ENCODE data around the gene KDELR1. TPM values are rescaled to one million over a fixed set of nuclear protein-coding genes. Genes with fewer than 3 reads are reported as not detected.

KDELR1 gene
- total and polyA plus RNA-seq, 9 donors: 57.5 to 162 (median 128) TPM

DNA sequence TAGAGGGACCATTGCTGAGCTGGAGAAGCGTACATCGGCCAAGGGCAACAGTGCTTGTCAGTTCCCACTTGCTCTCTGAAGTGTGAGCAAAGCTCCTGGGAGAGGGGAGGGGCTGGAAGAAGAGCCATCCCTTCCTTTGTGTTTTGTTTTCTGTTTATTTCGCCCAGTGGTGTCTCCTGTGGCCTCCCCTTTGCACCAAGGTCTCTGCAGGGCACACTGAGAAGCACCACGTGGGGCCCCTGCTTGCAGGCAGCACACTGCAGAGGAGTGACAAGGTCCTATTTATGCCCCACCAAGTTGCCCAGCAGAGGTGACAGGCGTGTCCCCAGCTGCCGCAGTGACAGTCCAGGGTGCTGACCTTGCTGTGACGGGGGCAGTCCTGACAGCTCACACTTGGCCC, 26.1 kb upstream of the KDELR1 start:
- H3K4me3 ChIP-seq (ENCODE audit: low read length): no peak overlapping the region
- 56% methylated on average over 4 of the region's 7 CpGs for WGBS (ENCODE audit: insufficient coverage)
- no peak for DNase-seq
- no peaks in the 10 kb centered on the region for H3K36me3 ChIP-seq (ENCODE audit: control insufficient read depth, insufficient read depth, low read length)
- no peak overlapping the region for H3K27ac ChIP-seq (ENCODE audit: low read length)
- H3K9me3 ChIP-seq (replicated peaks; ENCODE audit: control insufficient read depth, low read depth, low read length): no peaks in the 10 kb centered on the region
- H3K4me1 ChIP-seq (ENCODE audit: control insufficient read depth, insufficient read depth, low read length): no peaks in the 10 kb centered on the region
- H3K27me3 ChIP-seq (ENCODE audit: control insufficient read depth, insufficient read depth, low read length): peaks cover 38% of the 10 kb centered on the region

GRCh38 chr19:48415806-48416221, 24.5 kb upstream of the KDELR1 start:
- Histone ChIP-seq H3K4me1 (ENCODE audit: control insufficient read depth, insufficient read depth, low read length) (no peaks in the 10 kb centered on the region), H3K36me3 (ENCODE audit: control insufficient read depth, insufficient read depth, low read length) (no peaks in the 10 kb centered on the region), H3K27ac (ENCODE audit: low read length) (no peak overlapping the region), H3K4me3 (ENCODE audit: low read length) (no peak overlapping the region), H3K27me3 (ENCODE audit: control insufficient read depth, insufficient read depth, low read length) (peaks cover 38% of the 10 kb centered on the region), H3K9me3 (replicated peaks; ENCODE audit: control insufficient read depth, low read depth, low read length) (no peaks in the 10 kb centered on the region)
- no peak for DNase-seq
- 32% methylated on average over 30 of the region's 30 CpGs for WGBS (ENCODE audit: insufficient coverage)

DNA sequence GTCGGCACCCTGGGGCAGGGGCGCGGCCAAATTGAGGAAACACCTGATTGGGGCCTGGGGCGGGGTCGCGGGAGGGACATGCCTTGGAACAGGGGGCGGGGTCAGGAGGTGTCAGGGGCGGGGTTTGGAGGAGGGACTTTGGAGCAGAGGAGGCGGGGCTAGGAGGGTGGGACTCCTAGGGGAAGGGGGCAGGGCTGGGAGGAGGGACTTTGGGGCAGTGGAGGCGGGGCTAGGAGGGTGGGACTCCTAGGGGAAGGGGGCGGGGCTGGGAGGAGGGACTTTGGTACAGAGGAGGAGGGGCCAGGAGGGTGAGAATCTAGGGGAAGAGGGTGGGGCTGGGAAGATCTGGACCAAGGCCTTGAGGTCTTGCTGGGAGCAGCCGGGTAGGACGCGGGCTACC, 24.0 kb upstream of the KDELR1 start:
- 24% methylated on average over 9 of the region's 14 CpGs for WGBS (ENCODE audit: insufficient coverage)
- H3K27me3 ChIP-seq (ENCODE audit: control insufficient read depth, insufficient read depth, low read length): peaks cover 38% of the 10 kb centered on the region
- H3K4me1 ChIP-seq (ENCODE audit: control insufficient read depth, insufficient read depth, low read length): no peaks in the 10 kb centered on the region
- H3K9me3 ChIP-seq (replicated peaks; ENCODE audit: control insufficient read depth, low read depth, low read length): no peaks in the 10 kb centered on the region
- no peak overlapping the region for H3K27ac ChIP-seq (ENCODE audit: low read length)
- H3K36me3 ChIP-seq (ENCODE audit: control insufficient read depth, insufficient read depth, low read length): no peaks in the 10 kb centered on the region
- peak; percentile 67 for DNase-seq
- no peak overlapping the region for H3K4me3 ChIP-seq (ENCODE audit: low read length)

GRCh38 chr19:48413879-48414587, 22.7 kb upstream of the KDELR1 start:
- Histone ChIP-seq H3K9me3 (replicated peaks; ENCODE audit: control insufficient read depth, low read depth, low read length) (no peaks in the 10 kb centered on the region), H3K36me3 (ENCODE audit: control insufficient read depth, insufficient read depth, low read length) (no peaks in the 10 kb centered on the region), H3K27me3 (ENCODE audit: control insufficient read depth, insufficient read depth, low read length) (peaks cover 38% of the 10 kb centered on the region), H3K27ac (ENCODE audit: low read length) (no peak overlapping the region), H3K4me1 (ENCODE audit: control insufficient read depth, insufficient read depth, low read length) (no peaks in the 10 kb centered on the region), H3K4me3 (ENCODE audit: low read length) (no peak overlapping the region)
- DNase-seq: no peak
- WGBS (ENCODE audit: insufficient coverage): 32% methylated on average over 19 of the region's 24 CpGs

DNA sequence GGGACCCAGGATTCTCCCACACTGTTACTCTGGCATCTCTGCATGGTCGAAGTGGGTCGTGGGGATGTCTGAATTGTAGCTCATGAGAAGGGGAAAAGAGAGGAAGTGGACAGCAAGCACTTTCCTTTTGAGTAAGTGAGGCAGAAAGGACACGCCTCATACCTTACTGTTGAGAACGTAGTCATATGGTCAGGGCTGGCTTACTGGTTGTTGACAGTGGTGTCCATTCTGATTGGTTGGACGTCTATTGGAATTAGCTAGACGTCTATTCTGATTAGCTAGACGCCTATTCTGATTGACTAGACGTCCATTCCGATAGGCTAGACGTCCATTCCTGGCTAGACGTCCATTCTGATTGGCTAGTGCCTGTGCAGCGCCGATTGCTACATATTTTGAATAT, 14.5 kb upstream of the KDELR1 start:
- Histone ChIP-seq H3K27ac (ENCODE audit: low read length) (no peak overlapping the region), H3K27me3 (ENCODE audit: control insufficient read depth, insufficient read depth, low read length) (no peaks in the 10 kb centered on the region), H3K36me3 (ENCODE audit: control insufficient read depth, insufficient read depth, low read length) (no peaks in the 10 kb centered on the region), H3K9me3 (replicated peaks; ENCODE audit: control insufficient read depth, low read depth, low read length) (no peaks in the 10 kb centered on the region), H3K4me1 (ENCODE audit: control insufficient read depth, insufficient read depth, low read length) (no peaks in the 10 kb centered on the region), H3K4me3 (ENCODE audit: low read length) (no peak overlapping the region)
- no peak for DNase-seq
- 88% methylated on average over 11 of the region's 13 CpGs for WGBS (ENCODE audit: insufficient coverage)

DNA sequence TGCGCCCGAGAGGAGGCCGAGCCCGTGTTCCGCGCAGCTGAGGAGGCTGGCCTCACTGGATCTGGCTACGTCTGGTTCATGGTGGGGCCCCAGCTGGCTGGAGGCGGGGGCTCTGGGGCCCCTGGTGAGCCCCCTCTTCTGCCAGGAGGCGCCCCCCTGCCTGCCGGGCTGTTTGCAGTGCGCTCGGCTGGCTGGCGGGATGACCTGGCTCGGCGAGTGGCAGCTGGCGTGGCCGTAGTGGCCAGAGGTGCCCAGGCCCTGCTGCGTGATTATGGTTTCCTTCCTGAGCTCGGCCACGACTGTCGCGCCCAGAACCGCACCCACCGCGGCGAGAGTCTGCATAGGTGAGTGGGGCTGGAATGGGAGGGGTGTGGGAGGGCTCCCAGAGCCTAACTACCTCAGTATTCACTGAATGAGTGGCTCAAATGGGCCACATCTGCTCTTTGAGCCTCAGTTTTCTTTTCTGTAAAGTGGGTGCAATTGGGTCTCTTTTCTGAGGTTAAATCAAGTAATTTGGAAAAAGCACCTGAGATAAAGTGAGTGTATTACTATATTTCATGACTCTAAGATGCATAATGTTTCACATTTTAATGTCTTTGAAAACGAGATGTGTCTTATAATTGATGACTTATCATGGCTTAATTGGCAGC, 13.8 kb upstream of the KDELR1 start:
- H3K36me3 ChIP-seq (ENCODE audit: control insufficient read depth, insufficient read depth, low read length): no peaks in the 10 kb centered on the region
- no peaks in the 10 kb centered on the region for H3K4me1 ChIP-seq (ENCODE audit: control insufficient read depth, insufficient read depth, low read length)
- 88% methylated on average over 18 of the region's 27 CpGs for WGBS (ENCODE audit: insufficient coverage)
- H3K4me3 ChIP-seq (ENCODE audit: low read length): no peak overlapping the region
- DNase-seq: no peak
- no peaks in the 10 kb centered on the region for H3K27me3 ChIP-seq (ENCODE audit: control insufficient read depth, insufficient read depth, low read length)
- no peak overlapping the region for H3K27ac ChIP-seq (ENCODE audit: low read length)
- no peaks in the 10 kb centered on the region for H3K9me3 ChIP-seq (replicated peaks; ENCODE audit: control insufficient read depth, low read depth, low read length)

DNA sequence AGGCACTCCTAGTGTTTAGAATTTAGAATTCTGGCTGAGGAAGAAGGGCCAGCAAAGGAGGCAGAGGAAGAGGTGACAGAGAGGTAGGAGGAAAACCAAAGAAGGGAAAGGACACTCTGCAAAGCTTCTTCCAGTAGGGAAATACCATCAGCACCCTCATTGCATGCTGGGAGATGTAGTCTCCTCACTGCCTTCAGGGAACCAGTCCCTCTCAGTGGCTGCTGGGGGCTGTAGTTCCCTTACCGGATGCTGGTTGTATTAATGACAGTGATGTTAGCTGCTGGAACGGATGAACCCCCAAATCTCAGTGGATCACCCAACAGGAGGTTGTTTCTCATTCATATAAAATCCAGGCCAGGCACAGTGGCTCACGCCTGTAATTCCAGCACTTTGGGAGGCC, 12.3 kb upstream of the KDELR1 start:
- no peaks in the 10 kb centered on the region for H3K27me3 ChIP-seq (ENCODE audit: control insufficient read depth, insufficient read depth, low read length)
- DNase-seq: peak; percentile 83
- H3K27ac ChIP-seq (ENCODE audit: low read length): no peak overlapping the region
- WGBS (ENCODE audit: insufficient coverage): 57% methylated on average over 1 of the region's 3 CpGs
- no peak overlapping the region for H3K4me3 ChIP-seq (ENCODE audit: low read length)
- H3K36me3 ChIP-seq (ENCODE audit: control insufficient read depth, insufficient read depth, low read length): no peaks in the 10 kb centered on the region
- H3K4me1 ChIP-seq (ENCODE audit: control insufficient read depth, insufficient read depth, low read length): no peaks in the 10 kb centered on the region
- H3K9me3 ChIP-seq (replicated peaks; ENCODE audit: control insufficient read depth, low read depth, low read length): no peaks in the 10 kb centered on the region

GRCh38 chr19:48401287-48401686, 9.9 kb upstream of the KDELR1 start:
- H3K4me3 ChIP-seq (ENCODE audit: low read length): no peak overlapping the region
- no peak overlapping the region for H3K27ac ChIP-seq (ENCODE audit: low read length)
- no peak for DNase-seq
- peaks cover 19% of the 10 kb centered on the region for H3K27me3 ChIP-seq (ENCODE audit: control insufficient read depth, insufficient read depth, low read length)
- peaks cover 19% of the 10 kb centered on the region for H3K4me1 ChIP-seq (ENCODE audit: control insufficient read depth, insufficient read depth, low read length)
- H3K36me3 ChIP-seq (ENCODE audit: control insufficient read depth, insufficient read depth, low read length): no peaks in the 10 kb centered on the region
- 50% methylated on average over 5 of the region's 5 CpGs for WGBS (ENCODE audit: insufficient coverage)
- H3K9me3 ChIP-seq (replicated peaks; ENCODE audit: control insufficient read depth, low read depth, low read length): no peaks in the 10 kb centered on the region

DNA sequence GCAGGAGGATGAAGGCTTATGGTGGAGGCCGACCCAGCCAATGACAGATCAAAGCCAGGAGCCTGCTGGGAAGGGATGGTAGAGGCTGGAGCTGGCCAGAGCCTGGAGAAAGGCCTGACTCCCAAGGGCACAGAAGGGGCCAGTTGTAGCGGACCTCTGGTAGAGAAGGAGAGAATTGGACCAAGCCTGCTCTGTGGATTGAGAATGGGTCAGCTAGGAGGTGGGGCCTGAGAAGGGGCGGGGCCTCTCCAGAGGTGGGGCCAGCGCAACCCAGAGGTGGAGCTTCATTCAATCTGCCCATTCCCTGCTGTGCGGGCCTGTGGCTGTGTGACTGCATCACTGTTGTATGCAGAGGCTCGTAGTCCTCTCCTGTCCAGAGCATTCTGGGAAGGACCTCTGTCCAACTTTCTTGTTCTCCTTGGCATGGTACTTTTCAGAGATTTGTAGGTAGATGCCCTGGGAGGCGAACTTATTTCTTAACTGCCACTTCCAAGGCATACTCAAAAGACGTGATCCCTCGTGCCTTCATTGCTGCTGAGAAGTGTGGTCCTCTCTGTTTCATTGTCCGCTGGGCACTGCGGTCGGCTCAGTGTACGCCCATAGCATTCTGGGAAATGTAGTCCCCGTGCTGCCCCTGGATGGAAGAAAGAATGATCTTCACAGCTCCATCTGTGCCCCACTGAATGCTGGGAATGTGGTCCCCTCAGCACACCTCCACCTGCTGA, 8.8 kb upstream of the KDELR1 start:
- H3K4me1 ChIP-seq (ENCODE audit: control insufficient read depth, insufficient read depth, low read length): peaks cover 28% of the 10 kb centered on the region

More for the DNA sequence above, 8.8 kb upstream of the KDELR1 start:
- WGBS (ENCODE audit: insufficient coverage): 51% methylated on average over 6 of the region's 14 CpGs
- Histone ChIP-seq H3K27me3 (ENCODE audit: control insufficient read depth, insufficient read depth, low read length) (peaks cover 30% of the 10 kb centered on the region), H3K9me3 (replicated peaks; ENCODE audit: control insufficient read depth, low read depth, low read length) (no peaks in the 10 kb centered on the region), H3K36me3 (ENCODE audit: control insufficient read depth, insufficient read depth, low read length) (no peaks in the 10 kb centered on the region), H3K4me3 (ENCODE audit: low read length) (no peak overlapping the region), H3K27ac (ENCODE audit: low read length) (peak overlapping the region; percentile 62)
- DNase-seq: peak; percentile 72
